SK-N-SH (cell line): ENCODE measurements around the gene UCK2. TPM values are rescaled to one million over a fixed set of nuclear protein-coding genes. Genes with fewer than 3 reads are reported as not detected.

ENCODE experiments used
- CTCF ChIA-PET: fragments of 300-600, 350-600 bp; formaldehyde crosslinking; extraction: SDS; loops from one replicate; lab custom pipeline; 2021; lab: Yijun Ruan, JAX
- POLR2A ChIA-PET: fragments of 350-600 bp; sonication (Branson Sonifier 250); formaldehyde crosslinking; extraction: SDS; loops from one replicate; lab custom pipeline; 2020; ENCODE audit warnings: antibody characterized with exemption, inconsistent platforms; lab: Yijun Ruan, JAX
- DNase-seq: peaks from one replicate; pipeline ENCODE4 v3.0.0; 2012
- H2AFZ ChIP-seq: fragments of 200-600 bp; sonication (generic); 2 replicates; pipeline ENCODE4 v1.8.1; 2016; ENCODE audit warnings: antibody characterized with exemption, mild to moderate bottlenecking, low read depth
- H3F3A ChIP-seq: fragments of 200-600 bp; sonication (generic); replicated peaks from 2 replicates; pipeline ENCODE3; 2016; ENCODE audit warnings: antibody characterized with exemption, mild to moderate bottlenecking; ENCODE audit not compliant: insufficient read depth
- H3K27ac ChIP-seq, 2 experiments: fragments of 200-500 bp in 1 of 2; fragments of 200-600 bp in 1 of 2; sonication (Bioruptor generic) in 1 of 2; sonication (generic), shearing (Covaris generic) in 1 of 2; 2 replicates each; pipeline versions ENCODE4 v1.5.1 to v1.6.1; 2014 to 2016; ENCODE audit warnings: low read depth in 2 of 2, inconsistent platforms in 1 of 2, low read length in 1 of 2, mild to moderate bottlenecking in 1 of 2, mixed read lengths in 1 of 2
- H3K27me3 ChIP-seq: fragments of 200-600 bp; sonication (generic), shearing (Covaris generic); 2 replicates; pipeline ENCODE4 v1.6.1; 2016; ENCODE audit warnings: mixed run types; ENCODE audit not compliant: insufficient read depth
- H3K36me3 ChIP-seq, 2 experiments: fragments of 200-500 bp in 1 of 2; fragments of 200-600 bp in 1 of 2; sonication (Bioruptor generic) in 1 of 2; sonication (generic) in 1 of 2; replicated peaks in 1 of 2; 2 replicates each; pipeline versions ENCODE3 to v1.5.1; 2014 to 2016; ENCODE audit warnings: low read length in 1 of 2, mild to moderate bottlenecking in 1 of 2; ENCODE audit not compliant: insufficient read depth in 2 of 2, control insufficient read depth in 1 of 2
- H3K4me1 ChIP-seq, 2 experiments: fragments of 200-500 bp in 1 of 2; fragments of 200-600 bp in 1 of 2; sonication (Bioruptor generic) in 1 of 2; sonication (generic), shearing (Covaris generic) in 1 of 2; 2 replicates each; pipeline versions ENCODE4 v1.5.1 to v1.6.1; 2014 to 2016; ENCODE audit warnings: low read depth in 1 of 2, low read length in 1 of 2, mixed run types in 1 of 2; ENCODE audit not compliant: insufficient read depth in 2 of 2, control insufficient read depth in 1 of 2
- H3K4me2 ChIP-seq: fragments of 200-600 bp; sonication (generic), shearing (Covaris generic); 2 replicates; pipeline ENCODE4 v1.6.1; 2017; ENCODE audit warnings: mixed run types
- H3K4me3 ChIP-seq, 2 experiments: fragments of 200-500 bp in 1 of 2; fragments of 200-600 bp in 1 of 2; sonication (Bioruptor generic) in 1 of 2; sonication (generic), shearing (Covaris generic) in 1 of 2; 2 replicates each; pipeline versions ENCODE4 v1.5.1 to v1.8.1; 2014 to 2016; ENCODE audit warnings: low read depth in 2 of 2, inconsistent platforms in 1 of 2, low read length in 1 of 2, mild to moderate bottlenecking in 1 of 2, mixed read lengths in 1 of 2, moderate library complexity in 1 of 2
- H3K79me2 ChIP-seq: fragments of 200-600 bp; sonication (generic); 2 replicates; pipeline ENCODE4 v1.8.1; 2017; ENCODE audit warnings: mild to moderate bottlenecking; ENCODE audit not compliant: insufficient read depth
- H3K9ac ChIP-seq: fragments of 200-600 bp; sonication (generic); 2 replicates; pipeline ENCODE4 v1.6.1; 2017; ENCODE audit warnings: mixed run types
- H3K9me2 ChIP-seq: fragments of 200-600 bp; sonication (generic); 2 replicates; pipeline ENCODE4 v1.6.1; 2017; ENCODE audit warnings: mixed run types
- H3K9me3 ChIP-seq: fragments of 200-600 bp; sonication (generic); 2 replicates; pipeline ENCODE4 v1.6.1; 2017; ENCODE audit warnings: mixed run types, mild to moderate bottlenecking, moderate library complexity
- H4K20me1 ChIP-seq: fragments of 200-600 bp; sonication (generic); 2 replicates; pipeline ENCODE4 v1.6.1; 2017; ENCODE audit warnings: mild to moderate bottlenecking, mixed run types; ENCODE audit not compliant: insufficient read depth
- EZH2phosphoT487 ChIP-seq: fragments of 200-600 bp; sonication (generic); IDR thresholded peaks from 2 replicates; pipeline ENCODE4 v1.6.1; 2017; ENCODE audit warnings: low read depth, mixed run types, mild to moderate bottlenecking, antibody characterized with exemption, moderate library complexity, borderline replicate concordance
- FOXM1 ChIP-seq: IDR thresholded peaks from 2 replicates; pipeline ENCODE4 v1.4.0; 2012; ENCODE audit warnings: low read depth, mild to moderate bottlenecking
- JUND ChIP-seq: IDR thresholded peaks from 2 replicates; pipeline ENCODE4 v1.4.0; 2012
- MXI1 ChIP-seq: IDR thresholded peaks from 2 replicates; pipeline ENCODE4 v1.6.1; 2012; ENCODE audit warnings: mild to moderate bottlenecking, low read depth, low read length, improper control_type of control experiment
- NFIC ChIP-seq: IDR thresholded peaks from 2 replicates; pipeline ENCODE4 v1.4.0; 2012; ENCODE audit warnings: borderline replicate concordance
- POLR2AphosphoS5 ChIP-seq: IDR thresholded peaks from 2 replicates; pipeline ENCODE4 v1.6.1; 2012; ENCODE audit warnings: low read depth, low read length
- WGBS: methylation state at CpG from one replicate; pipeline ENCODE4 v1.1.6; 2017; ENCODE audit warnings: low lambda C conversion rate; 5-methylcytosine and 5-hydroxymethylcytosine counted together
- polyA plus RNA-seq, 3 experiments: library from polyadenylated mRNA; depleted of rRNA; stranded (reverse); fragments of >200 nt; gene quantifications; 2 replicates each; pipeline ENCODE4 v1.2.3, GENCODE V29; 2012
- TF ChIP-seq, protein P1 (sequence below): IDR thresholded peaks from 2 replicates; pipeline ENCODE4 v1.4.0; 2012; ENCODE audit warnings: low read depth, borderline replicate concordance
- TF ChIP-seq, protein P2 (sequence below): fragments of 200-600 bp; sonication (generic); IDR thresholded peaks from 2 replicates; pipeline ENCODE4 v1.6.1; 2017; ENCODE audit warnings: antibody characterized with exemption, mild to moderate bottlenecking, moderate library complexity

UCK2 gene
- polyA plus RNA-seq, 1 of the 3 experiments (the other 2 are of a cell fraction) = 53.7 TPM

GRCh38 chr1:165875604-165876003, 48.2 kb downstream of the UCK2 start:
- Histone ChIP-seq H4K20me1 (no peaks in the 10 kb centered on the region; the same call in 1 of the 2 replicates), H3K27ac (no peak overlapping the region), H3K4me1 (no peaks in the 10 kb centered on the region), H3F3A (no peaks in the 10 kb centered on the region), H2AFZ (no peak overlapping the region), H3K9me2 (no peaks in the 10 kb centered on the region), H3K9me3 (no peaks in the 10 kb centered on the region), H3K36me3 (no peaks in the 10 kb centered on the region), H3K79me2 (peaks cover 92% of the 10 kb centered on the region), H3K9ac (no peak overlapping the region), H3K27me3 (no peaks in the 10 kb centered on the region), H3K4me3 (no peak overlapping the region), H3K4me2 (no peak overlapping the region)
- ChIA-PET CTCF (no interaction called here), POLR2A (no interaction called here)
- no peak for DNase-seq
- TF ChIP-seq, protein P1, sequence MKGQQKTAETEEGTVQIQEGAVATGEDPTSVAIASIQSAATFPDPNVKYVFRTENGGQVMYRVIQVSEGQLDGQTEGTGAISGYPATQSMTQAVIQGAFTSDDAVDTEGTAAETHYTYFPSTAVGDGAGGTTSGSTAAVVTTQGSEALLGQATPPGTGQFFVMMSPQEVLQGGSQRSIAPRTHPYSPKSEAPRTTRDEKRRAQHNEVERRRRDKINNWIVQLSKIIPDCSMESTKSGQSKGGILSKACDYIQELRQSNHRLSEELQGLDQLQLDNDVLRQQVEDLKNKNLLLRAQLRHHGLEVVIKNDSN = no peak
- TF ChIP-seq, protein P2, sequence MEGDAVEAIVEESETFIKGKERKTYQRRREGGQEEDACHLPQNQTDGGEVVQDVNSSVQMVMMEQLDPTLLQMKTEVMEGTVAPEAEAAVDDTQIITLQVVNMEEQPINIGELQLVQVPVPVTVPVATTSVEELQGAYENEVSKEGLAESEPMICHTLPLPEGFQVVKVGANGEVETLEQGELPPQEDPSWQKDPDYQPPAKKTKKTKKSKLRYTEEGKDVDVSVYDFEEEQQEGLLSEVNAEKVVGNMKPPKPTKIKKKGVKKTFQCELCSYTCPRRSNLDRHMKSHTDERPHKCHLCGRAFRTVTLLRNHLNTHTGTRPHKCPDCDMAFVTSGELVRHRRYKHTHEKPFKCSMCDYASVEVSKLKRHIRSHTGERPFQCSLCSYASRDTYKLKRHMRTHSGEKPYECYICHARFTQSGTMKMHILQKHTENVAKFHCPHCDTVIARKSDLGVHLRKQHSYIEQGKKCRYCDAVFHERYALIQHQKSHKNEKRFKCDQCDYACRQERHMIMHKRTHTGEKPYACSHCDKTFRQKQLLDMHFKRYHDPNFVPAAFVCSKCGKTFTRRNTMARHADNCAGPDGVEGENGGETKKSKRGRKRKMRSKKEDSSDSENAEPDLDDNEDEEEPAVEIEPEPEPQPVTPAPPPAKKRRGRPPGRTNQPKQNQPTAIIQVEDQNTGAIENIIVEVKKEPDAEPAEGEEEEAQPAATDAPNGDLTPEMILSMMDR = no peak
- no peak for TF ChIP-seq MXI1
- 69% methylated on average over 6 of the region's 6 CpGs for WGBS

GRCh38 chr1:165876121-165876520, 48.7 kb downstream of the UCK2 start:
- no peak for DNase-seq
- WGBS = 96% methylated on average over 1 of the region's 1 CpG
- Histone ChIP-seq H3K4me3 (no peak overlapping the region), H3F3A (no peaks in the 10 kb centered on the region), H3K9me3 (no peaks in the 10 kb centered on the region), H3K79me2 (peaks cover 91% of the 10 kb centered on the region), H3K9me2 (no peaks in the 10 kb centered on the region), H3K36me3 (no peaks in the 10 kb centered on the region), H3K4me1 (no peaks in the 10 kb centered on the region), H3K9ac (no peak overlapping the region), H3K4me2 (no peak overlapping the region), H3K27me3 (no peaks in the 10 kb centered on the region), H4K20me1 (no peaks in the 10 kb centered on the region; the same call in 1 of the 2 replicates), H2AFZ (no peak overlapping the region), H3K27ac (no peak overlapping the region)
- no peak for TF ChIP-seq JUND
- TF ChIP-seq POLR2AphosphoS5 = no peak
- TF ChIP-seq MXI1 = no peak
- TF ChIP-seq FOXM1 = no peak
- no peak for TF ChIP-seq NFIC
- TF ChIP-seq, protein P1 = no peak
- TF ChIP-seq EZH2phosphoT487 = no peak
- ChIA-PET CTCF (no interaction called here), POLR2A (no interaction called here)
